Central memory CD8-positive, alpha-beta T cell (primary cell): Measurements from ENCODE around the gene SRSF2.
A peak's percentile ranks its signal among the peaks of the same experiment; 100 is the strongest.
"Not testable (repeated sequence)": the region's sequence is repeated elsewhere in the genome, so short reads cannot be mapped to it uniquely, and the experiment has no call there.

Source experiments
- ATAC-seq: fragments of 150-1000 bp; cut with Tn5 transposase; replicated peaks from 2 replicates; pipeline ENCODE4 v1.10.0; 2022; ENCODE audit warnings: mild to moderate bottlenecking, moderate FRiP score, moderate number of reproducible peaks; ENCODE audit not compliant: poor library complexity, severe bottlenecking; ENCODE audit errors: extremely low read depth
- DNase-seq, 2 donors: peaks; one replicate each; pipeline ENCODE4 v3.0.0; 2021; ENCODE audit warnings: low spot score in 2 of 2
- H3K27ac Mint-ChIP-seq: one replicate; pipeline ENCODE4 v1.8.0; 2022; ENCODE audit warnings: low read depth, mild to moderate bottlenecking, moderate library complexity, mixed read lengths
- H3K27me3 Mint-ChIP-seq: one replicate; pipeline ENCODE4 v1.8.0; 2022; ENCODE audit warnings: mixed read lengths
- H3K36me3 Mint-ChIP-seq: one replicate; pipeline ENCODE4 v1.8.0; 2022; ENCODE audit warnings: mild to moderate bottlenecking, moderate library complexity, mixed read lengths; ENCODE audit not compliant: insufficient read depth
- H3K4me1 Mint-ChIP-seq: one replicate; pipeline ENCODE4 v1.8.0; 2022; ENCODE audit warnings: mixed read lengths
- H3K4me3 Mint-ChIP-seq: one replicate; pipeline ENCODE4 v1.8.0; 2022; ENCODE audit warnings: mild to moderate bottlenecking, moderate library complexity, mixed read lengths
- H3K9me3 Mint-ChIP-seq: one replicate; pipeline ENCODE4 v1.8.0; 2022; ENCODE audit warnings: mixed read lengths

The SRSF2 gene

DNA sequence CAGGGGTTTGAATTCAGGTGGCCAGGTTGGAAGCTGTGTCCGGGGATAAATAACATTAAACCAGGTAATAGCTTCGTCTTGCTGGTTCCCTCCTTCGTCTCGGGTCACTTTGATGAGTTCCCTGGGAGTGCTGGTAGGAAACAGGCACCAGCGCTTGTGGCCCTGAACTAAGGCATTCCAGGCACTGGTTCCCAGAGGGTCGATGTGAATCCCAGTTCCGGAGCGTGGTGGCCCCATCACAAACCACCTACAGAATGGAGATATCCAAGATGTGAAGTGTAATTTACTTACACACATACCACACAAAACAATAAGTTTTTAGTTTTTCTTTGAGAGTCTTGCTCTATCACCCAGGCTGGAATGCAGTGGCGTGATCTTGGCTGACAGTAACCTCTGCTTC, 13.3 kb downstream of the SRSF2 start:
- no peak for DNase-seq
- Mint-ChIP-seq H3K9me3 (no peaks in the 10 kb centered on the region), H3K27me3 (no peaks in the 10 kb centered on the region), H3K27ac (peak overlapping the region; percentile 99), H3K4me1 (peaks cover 43% of the 10 kb centered on the region), H3K4me3 (peak overlapping the region; percentile 90), H3K36me3 (peaks cover 91% of the 10 kb centered on the region)
- ATAC-seq: no peak

DNA sequence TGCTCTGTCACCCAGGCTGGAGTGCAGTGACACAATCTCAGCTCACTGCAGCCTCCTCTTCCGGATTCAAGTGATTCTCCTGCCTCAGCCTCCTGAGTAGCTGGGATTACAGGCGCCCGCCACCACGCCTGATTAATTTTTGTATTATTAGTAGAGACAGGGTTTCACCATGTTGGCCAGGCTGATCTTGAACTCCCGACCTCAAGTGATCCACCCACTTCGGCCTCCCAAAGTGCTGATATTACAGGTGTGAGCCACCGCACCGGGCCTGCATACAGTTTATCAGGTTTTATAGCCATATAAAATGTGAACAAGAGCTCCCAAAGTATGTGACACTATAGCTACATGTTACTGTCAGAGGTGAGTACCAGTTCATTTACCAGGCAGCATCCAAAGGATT, 14.2 kb downstream of the SRSF2 start:
- H3K4me3 Mint-ChIP-seq, H3K9me3 Mint-ChIP-seq: not testable (repeated sequence)

DNA sequence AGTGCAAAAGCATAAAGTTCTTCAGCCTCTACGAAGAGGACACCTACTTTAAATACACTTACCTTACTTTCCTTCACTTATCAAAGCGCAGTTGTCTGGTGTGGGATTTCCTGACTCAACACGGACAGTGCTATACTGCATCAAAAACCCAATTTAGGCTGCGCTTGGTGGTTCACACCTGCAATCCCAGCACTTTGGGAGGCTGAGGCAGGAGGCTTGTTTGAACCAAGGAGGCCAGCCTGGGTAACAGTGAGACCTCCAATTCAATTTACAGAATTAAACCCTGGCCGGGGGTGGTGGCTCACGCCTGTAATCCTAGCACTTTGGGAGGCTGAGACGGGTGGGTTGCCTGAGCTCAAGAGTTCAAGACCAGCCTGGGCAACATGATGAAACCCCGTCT, 14.9 kb downstream of the SRSF2 start:
- no peaks in the 10 kb centered on the region for H3K27me3 Mint-ChIP-seq
- no peak overlapping the region for H3K4me3 Mint-ChIP-seq
- no peak overlapping the region for H3K27ac Mint-ChIP-seq
- H3K4me1 Mint-ChIP-seq: peaks cover 38% of the 10 kb centered on the region
- ATAC-seq (no peak), DNase-seq (no peak)
- peaks cover 98% of the 10 kb centered on the region for H3K36me3 Mint-ChIP-seq
- H3K9me3 Mint-ChIP-seq: no peaks in the 10 kb centered on the region

More for the DNA sequence above, 14.2 kb downstream of the SRSF2 start:
- Mint-ChIP-seq H3K4me1 (peaks cover 45% of the 10 kb centered on the region), H3K36me3 (peaks cover 99% of the 10 kb centered on the region)
- not testable (repeated sequence) for DNase-seq, H3K27ac Mint-ChIP-seq, H3K27me3 Mint-ChIP-seq, ATAC-seq

DNA sequence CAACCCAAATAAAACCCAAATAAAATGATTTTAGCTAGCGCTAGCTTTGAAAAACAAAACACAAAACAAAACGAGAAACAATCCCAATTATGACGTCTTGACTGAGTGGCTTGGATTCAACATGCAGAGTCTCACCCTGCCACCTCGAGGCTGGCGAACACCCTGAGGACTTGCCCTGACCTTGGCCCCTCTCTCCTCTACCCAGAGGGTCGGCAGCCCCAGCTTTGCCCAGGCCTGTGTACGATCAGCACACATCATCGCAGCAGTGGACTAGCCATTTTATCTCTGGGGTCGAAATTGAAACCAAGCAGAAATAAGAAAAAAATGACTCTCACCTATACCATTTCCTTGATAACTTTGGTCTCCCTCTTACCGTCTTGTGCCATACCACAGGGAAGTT, 15.7 kb downstream of the SRSF2 start:
- ATAC-seq (no peak), DNase-seq (no peak)
- Mint-ChIP-seq H3K36me3 (peaks cover 98% of the 10 kb centered on the region), H3K27me3 (no peaks in the 10 kb centered on the region), H3K27ac (peak overlapping the region; percentile 12), H3K4me3 (no peak overlapping the region), H3K4me1 (peaks cover 46% of the 10 kb centered on the region), H3K9me3 (no peaks in the 10 kb centered on the region)

DNA sequence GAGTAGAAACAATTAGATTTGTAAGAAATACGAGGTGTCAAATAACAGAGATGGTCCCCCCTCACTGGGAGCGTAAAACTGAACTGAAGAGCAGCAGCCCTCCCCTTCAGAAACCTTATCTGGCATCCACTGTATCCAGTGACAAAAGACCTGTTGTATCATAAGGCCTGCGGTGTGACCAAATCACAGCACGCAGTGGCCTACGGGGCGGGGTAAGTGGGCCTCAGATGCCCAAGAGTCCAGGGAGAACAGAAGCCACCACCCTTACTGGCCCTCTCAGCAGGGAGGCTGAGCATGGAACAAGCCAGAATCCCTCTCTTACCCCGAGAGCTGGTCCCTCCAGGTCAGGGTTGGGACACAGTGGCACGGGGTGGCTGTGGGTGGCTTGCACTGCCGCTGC, 16.2 kb downstream of the SRSF2 start:
- H3K9me3 Mint-ChIP-seq: no peaks in the 10 kb centered on the region
- H3K36me3 Mint-ChIP-seq: peaks cover 99% of the 10 kb centered on the region
- H3K4me3 Mint-ChIP-seq: no peak overlapping the region
- H3K27me3 Mint-ChIP-seq: no peaks in the 10 kb centered on the region
- no peak overlapping the region for H3K27ac Mint-ChIP-seq
- peaks cover 51% of the 10 kb centered on the region for H3K4me1 Mint-ChIP-seq
- DNase-seq: no peak
- ATAC-seq: no peak

DNA sequence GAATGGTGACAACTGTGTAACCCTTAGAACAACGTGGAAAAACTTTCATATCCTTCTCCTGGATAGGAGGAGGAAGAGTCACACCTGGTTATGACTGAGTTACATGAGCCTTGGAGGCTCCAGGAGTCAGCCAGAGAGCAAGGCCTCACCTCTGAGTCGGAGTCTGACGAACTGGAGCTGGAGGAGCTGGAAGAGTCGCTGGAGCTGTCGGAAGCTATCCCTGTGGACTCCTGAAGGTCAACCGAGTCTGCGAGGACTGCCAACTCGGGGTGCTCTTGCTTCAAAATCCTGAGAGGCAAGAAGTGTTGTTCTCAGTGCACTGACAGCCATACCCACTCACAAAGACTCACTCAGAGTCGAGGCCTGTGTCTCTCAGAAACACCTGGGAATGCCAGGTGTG, 16.9 kb downstream of the SRSF2 start:
- H3K4me3 Mint-ChIP-seq: no peak overlapping the region

DNA sequence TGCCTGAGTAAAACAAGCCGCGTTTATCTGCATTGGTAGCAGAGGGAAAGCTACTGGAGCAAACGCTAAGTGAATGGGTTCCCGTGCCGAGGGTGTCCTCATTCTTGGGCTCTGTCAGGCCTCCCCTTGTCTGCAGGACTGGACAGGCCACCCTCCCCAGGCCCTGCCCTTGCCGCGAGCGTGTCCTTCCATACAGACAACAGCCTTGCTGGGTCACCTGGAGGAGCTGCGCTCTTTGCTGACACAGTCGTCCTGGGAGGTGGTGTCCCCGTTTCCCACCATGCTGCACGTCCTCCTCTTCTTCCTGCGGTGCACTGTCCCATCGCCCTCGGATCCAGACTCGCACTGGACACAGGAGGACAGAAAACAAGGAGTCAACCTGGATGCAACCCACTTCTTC, 18.6 kb downstream of the SRSF2 start:
- H3K4me1 Mint-ChIP-seq: peaks cover 52% of the 10 kb centered on the region
- no peak overlapping the region for H3K4me3 Mint-ChIP-seq
- H3K9me3 Mint-ChIP-seq: no peaks in the 10 kb centered on the region
- ATAC-seq (no peak), DNase-seq (no peak)
- peak overlapping the region; percentile 46 for H3K27ac Mint-ChIP-seq
- H3K27me3 Mint-ChIP-seq: no peaks in the 10 kb centered on the region
- H3K36me3 Mint-ChIP-seq: peaks cover 88% of the 10 kb centered on the region

More for the DNA sequence above, 16.9 kb downstream of the SRSF2 start:
- no peak for ATAC-seq
- Mint-ChIP-seq H3K36me3 (peaks cover 99% of the 10 kb centered on the region), H3K4me1 (peaks cover 51% of the 10 kb centered on the region), H3K27me3 (no peaks in the 10 kb centered on the region), H3K27ac (no peak overlapping the region), H3K9me3 (no peaks in the 10 kb centered on the region)
- no peak for DNase-seq

DNA sequence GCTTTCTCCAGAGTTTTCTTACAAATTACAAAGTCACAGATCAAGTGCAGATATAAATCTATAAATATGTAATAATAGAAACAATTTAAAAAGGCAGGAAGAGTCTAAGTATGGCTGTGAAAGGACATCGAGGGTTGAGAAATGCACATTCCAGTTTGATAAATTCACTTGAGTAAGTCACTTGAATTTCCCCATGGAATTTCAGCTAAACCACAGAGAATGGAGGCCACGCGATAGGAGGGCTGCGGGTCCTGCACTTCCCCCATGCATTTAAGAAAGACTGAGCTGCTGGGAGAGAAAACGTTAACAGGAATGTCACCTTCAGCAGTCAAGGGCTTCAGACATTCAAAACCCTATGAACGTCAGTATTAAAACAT, 20.3 kb downstream of the SRSF2 start:
- Mint-ChIP-seq H3K9me3 (no peaks in the 10 kb centered on the region), H3K4me3 (peak overlapping the region; percentile 56), H3K4me1 (peaks cover 45% of the 10 kb centered on the region), H3K27ac (peak overlapping the region; percentile 98), H3K27me3 (no peaks in the 10 kb centered on the region), H3K36me3 (peaks cover 79% of the 10 kb centered on the region)
- DNase-seq (no peak), ATAC-seq (no peak)

DNA sequence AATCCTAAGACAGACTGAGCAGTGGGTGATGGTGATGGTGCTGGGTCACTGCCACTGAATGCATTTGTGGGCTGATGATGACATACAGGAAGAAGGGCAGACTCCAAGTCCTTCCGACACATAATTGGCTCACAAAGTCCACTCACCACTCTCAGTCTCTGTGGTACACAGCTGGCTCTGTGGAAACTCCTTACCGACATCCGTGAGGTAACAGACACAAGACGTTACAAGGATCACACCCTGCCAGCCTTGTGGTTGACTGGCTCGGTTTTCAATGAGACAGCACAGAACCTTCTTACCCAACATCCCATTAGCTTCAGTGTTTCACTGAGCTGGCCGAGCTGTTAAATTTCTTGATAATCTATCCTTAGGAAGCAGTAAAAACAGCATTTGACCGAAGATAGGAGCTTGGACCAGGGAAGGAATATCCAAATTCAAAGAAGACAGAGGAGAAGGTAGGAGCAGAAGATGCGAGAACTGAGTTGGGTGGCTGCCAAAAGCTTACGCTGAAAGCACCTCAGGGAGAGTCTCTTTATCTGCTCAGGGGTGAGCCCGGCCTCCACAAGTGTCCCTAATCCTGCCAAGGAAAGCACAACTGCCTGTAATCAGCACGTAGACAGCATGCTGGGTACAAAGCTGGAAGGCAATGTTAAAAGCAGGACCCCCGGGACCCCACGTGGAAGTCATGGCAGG, 20.8 kb downstream of the SRSF2 start:
- no peaks in the 10 kb centered on the region for H3K27me3 Mint-ChIP-seq
- ATAC-seq: peak; percentile 89
- peak overlapping the region; percentile 56 for H3K4me3 Mint-ChIP-seq
- no peaks in the 10 kb centered on the region for H3K9me3 Mint-ChIP-seq
- peaks cover 43% of the 10 kb centered on the region for H3K4me1 Mint-ChIP-seq
- peak; percentile 53 to 91 for DNase-seq
- peak overlapping the region; percentile 98 for H3K27ac Mint-ChIP-seq
- H3K36me3 Mint-ChIP-seq: peaks cover 73% of the 10 kb centered on the region

DNA sequence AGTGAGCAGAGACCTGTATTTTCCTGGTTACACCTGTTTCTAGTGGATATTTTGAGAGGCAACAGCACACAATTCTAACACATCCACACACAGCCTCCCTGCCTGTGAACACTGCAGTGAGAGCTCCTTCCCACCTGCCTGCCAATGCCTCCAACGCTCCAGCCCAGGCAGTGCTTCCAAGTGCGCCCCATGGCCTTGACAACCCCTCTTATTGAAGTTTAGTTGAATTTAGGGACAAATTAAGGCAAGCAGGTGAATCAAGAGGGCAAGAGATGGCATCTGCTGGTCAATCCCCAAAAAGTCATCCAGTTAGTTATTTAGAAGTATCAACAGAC, 21.7 kb downstream of the SRSF2 start:
- no peaks in the 10 kb centered on the region for H3K27me3 Mint-ChIP-seq
- peak overlapping the region; percentile 98 for H3K27ac Mint-ChIP-seq
- peaks cover 40% of the 10 kb centered on the region for H3K4me1 Mint-ChIP-seq
- ATAC-seq: no peak
- H3K4me3 Mint-ChIP-seq: peak overlapping the region; percentile 56
- H3K9me3 Mint-ChIP-seq: no peaks in the 10 kb centered on the region
- peaks cover 65% of the 10 kb centered on the region for H3K36me3 Mint-ChIP-seq
- DNase-seq: no peak

DNA sequence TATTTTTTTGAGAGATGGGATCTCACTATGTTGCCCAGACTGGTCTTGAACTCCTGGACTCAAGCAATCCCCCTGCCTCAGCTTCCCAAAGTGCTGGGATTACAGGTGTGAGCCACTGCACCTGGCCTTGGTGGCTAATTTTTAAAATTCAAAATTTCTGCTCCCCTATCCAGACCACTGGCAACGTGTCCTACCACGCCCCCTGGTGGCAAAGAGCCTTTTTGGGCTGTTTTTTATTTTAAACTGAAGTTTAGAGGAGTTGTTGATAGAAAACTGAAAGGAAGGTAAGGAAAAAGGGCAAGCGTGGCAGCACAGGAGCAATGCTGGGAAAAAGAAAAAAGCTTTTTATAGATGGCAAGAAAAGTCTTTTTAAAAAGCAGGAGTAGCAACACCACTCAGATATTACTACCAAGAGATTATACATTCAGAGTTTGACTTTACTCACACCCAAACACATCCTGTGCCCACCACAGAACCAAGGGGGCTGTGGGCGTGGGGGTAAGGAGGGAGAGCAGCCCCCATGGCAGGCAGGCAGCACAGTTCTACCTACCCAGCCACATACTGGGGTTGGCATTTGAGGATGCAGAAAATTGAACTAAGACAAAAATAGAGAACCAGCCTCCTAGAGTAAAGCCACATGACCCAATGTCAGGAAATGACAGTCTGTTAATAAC, 22.2 kb downstream of the SRSF2 start:
- no peaks in the 10 kb centered on the region for H3K9me3 Mint-ChIP-seq
- peak; percentile 69 to 72 for DNase-seq
- H3K4me3 Mint-ChIP-seq: peak overlapping the region; percentile 56
- peak; percentile 8 for ATAC-seq
- peaks cover 40% of the 10 kb centered on the region for H3K4me1 Mint-ChIP-seq
- H3K27me3 Mint-ChIP-seq: no peaks in the 10 kb centered on the region
- peaks cover 60% of the 10 kb centered on the region for H3K36me3 Mint-ChIP-seq
- H3K27ac Mint-ChIP-seq: peak overlapping the region; percentile 98

DNA sequence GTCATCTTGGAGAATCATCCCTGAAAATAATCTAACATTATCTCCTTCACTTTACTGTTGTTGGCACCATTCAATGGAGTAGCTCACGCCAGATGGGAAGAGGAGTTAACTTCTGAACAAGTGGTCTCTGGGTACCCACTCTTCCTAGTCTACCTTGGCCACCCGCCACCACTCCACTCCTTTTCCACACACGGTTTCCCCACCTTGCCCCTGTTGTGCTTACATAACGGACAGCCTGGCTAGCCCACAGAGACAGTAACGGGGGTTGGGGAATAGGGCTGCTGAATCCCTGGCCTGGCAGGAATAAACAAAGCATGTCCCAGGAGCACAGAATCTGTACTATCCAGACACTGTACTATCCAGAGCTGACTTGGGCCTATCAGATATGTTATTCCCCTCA, 22.8 kb downstream of the SRSF2 start:
- DNase-seq (no peak), ATAC-seq (no peak)
- H3K27me3 Mint-ChIP-seq: no peaks in the 10 kb centered on the region
- H3K4me1 Mint-ChIP-seq: peaks cover 46% of the 10 kb centered on the region
- no peak overlapping the region for H3K4me3 Mint-ChIP-seq
- no peaks in the 10 kb centered on the region for H3K9me3 Mint-ChIP-seq
- H3K36me3 Mint-ChIP-seq: peaks cover 54% of the 10 kb centered on the region
- H3K27ac Mint-ChIP-seq: peak overlapping the region; percentile 98

DNA sequence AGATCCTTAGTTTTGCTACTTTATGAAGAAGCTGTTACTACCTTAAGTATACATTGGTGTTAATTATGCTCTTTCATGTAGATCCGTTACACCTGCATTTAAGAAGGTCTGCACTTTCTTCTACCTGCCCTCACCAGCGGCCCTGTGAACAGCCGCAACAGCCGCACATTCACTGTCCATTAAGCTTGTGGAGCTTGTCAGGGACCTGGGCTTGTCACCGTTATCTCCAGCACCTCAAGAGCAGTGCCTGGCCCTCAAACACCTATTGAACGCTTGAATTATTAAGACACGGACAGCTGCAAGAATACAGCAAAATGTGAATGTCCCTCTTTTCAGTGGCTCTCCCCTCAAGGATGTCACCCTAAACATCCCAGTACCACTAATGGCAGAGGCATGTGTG, 23.4 kb downstream of the SRSF2 start:
- H3K4me1 Mint-ChIP-seq: peaks cover 48% of the 10 kb centered on the region
- peaks cover 48% of the 10 kb centered on the region for H3K36me3 Mint-ChIP-seq
- peak overlapping the region; percentile 98 for H3K27ac Mint-ChIP-seq

More for the DNA sequence above, 23.4 kb downstream of the SRSF2 start:
- Mint-ChIP-seq H3K4me3 (no peak overlapping the region), H3K9me3 (no peaks in the 10 kb centered on the region), H3K27me3 (no peaks in the 10 kb centered on the region)
- DNase-seq: no peak
- ATAC-seq: no peak
